ENCODE data around the gene CLIC6. TPM values are rescaled to one million over a fixed set of nuclear protein-coding genes. Genes with fewer than 3 reads are reported as not detected.

CLIC6 gene
- total and polyA plus RNA-seq, 2 of the 4 experiments (the other 2 are of a cell fraction), result not detected

GRCh38 chr21:34726627-34727337 lies 58.0 kb downstream of the CLIC6 start:
- no peak overlapping the region for H3K14ac ChIP-seq (replicated peaks; ENCODE audit: low read depth, low read length)
- no peak overlapping the region for H4K91ac ChIP-seq (ENCODE audit: insufficient read depth, low read depth, low read length)
- H2BK20ac ChIP-seq (ENCODE audit: low read depth, low read length), result no peak overlapping the region
- H3K23ac ChIP-seq (ENCODE audit: low read depth, low read length), result no peak overlapping the region
- no peak overlapping the region for H2BK120ac ChIP-seq (ENCODE audit: low read depth, low read length)
- POLR2A ChIA-PET (ENCODE audit: unreplicated experiment), result no interaction called here
- no peak overlapping the region; the same call in 2 of the 3 replicates for H2BK15ac ChIP-seq (ENCODE audit: low read depth, low read length)
- ATAC-seq (ENCODE audit: low read depth) (peak; percentile 56; the same call in 1 of the 2 replicates), DNase-seq (peak; percentile 43)
- peaks cover 4% of the 10 kb centered on the region; the same call in 1 of the 2 replicates for H3K4me1 ChIP-seq (ENCODE audit: control insufficient read depth, insufficient read depth, low read length)
- no peak overlapping the region for H4K8ac ChIP-seq (ENCODE audit: low read depth in 2 of 2, low read length in 2 of 2)
- CTCF ChIA-PET, result interaction anchor here (1.3 kb wide), 1 partner anchor 19 kb away, joined by 6 read pairs; no protein-coding TSS in a partner anchor
- dilution Hi-C loops (cut with HindIII; ENCODE audit: low sequenced_read_pairs, unreplicated experiment) (no loop called here), in situ Hi-C loops (cut with MboI; ENCODE audit: low sequenced_read_pairs) (loop anchor here (25.0 kb wide), 2 partner anchors 686 to 1211 kb away; no protein-coding TSS in a partner anchor), intact Hi-C loops (cut with micrococcal nuclease) (no loop called here)
- no peaks in the 10 kb centered on the region for H4K20me1 ChIP-seq (ENCODE audit: insufficient read depth, low read length)
- no TSS peak for BruUV-seq (replicated peaks)
- H3K18ac ChIP-seq (ENCODE audit: low read depth, low read length), result no peak overlapping the region
- no peak overlapping the region for H2BK5ac ChIP-seq (ENCODE audit: low read depth, low read length, poor library complexity, severe bottlenecking)
- no peak overlapping the region for H3K4ac ChIP-seq (ENCODE audit: low read depth, low read length)
- no peak overlapping the region for H3K4me3 ChIP-seq (ENCODE audit: insufficient read depth, low read depth, low read length)
- peaks cover 46% of the 10 kb centered on the region for H3K27me3 ChIP-seq (ENCODE audit: control insufficient read depth, insufficient read depth, low read length)
- TF ChIP-seq, protein P1, sequence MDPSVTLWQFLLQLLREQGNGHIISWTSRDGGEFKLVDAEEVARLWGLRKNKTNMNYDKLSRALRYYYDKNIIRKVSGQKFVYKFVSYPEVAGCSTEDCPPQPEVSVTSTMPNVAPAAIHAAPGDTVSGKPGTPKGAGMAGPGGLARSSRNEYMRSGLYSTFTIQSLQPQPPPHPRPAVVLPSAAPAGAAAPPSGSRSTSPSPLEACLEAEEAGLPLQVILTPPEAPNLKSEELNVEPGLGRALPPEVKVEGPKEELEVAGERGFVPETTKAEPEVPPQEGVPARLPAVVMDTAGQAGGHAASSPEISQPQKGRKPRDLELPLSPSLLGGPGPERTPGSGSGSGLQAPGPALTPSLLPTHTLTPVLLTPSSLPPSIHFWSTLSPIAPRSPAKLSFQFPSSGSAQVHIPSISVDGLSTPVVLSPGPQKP (IDR thresholded peaks at IDR 0.05; ENCODE audit: borderline replicate concordance, low read depth, low read length), result no peak
- TF ChIP-seq USF2 (IDR thresholded peaks at IDR 0.05; ENCODE audit: low read depth, low read length) (no peak), CEBPB (IDR thresholded peaks at IDR 0.05; ENCODE audit: low read depth, low read length) (no peak), CHD1 (IDR thresholded peaks at IDR 0.05; ENCODE audit: low read depth, low read length) (no peak), SMC3 (IDR thresholded peaks at IDR 0.05; ENCODE audit: low read depth, low read length) (no peak)
- peaks cover 3% of the 10 kb centered on the region; the same call in 1 of the 2 replicates for H3K9me1 ChIP-seq (ENCODE audit: insufficient read depth, low read length)
- H3K56ac ChIP-seq (ENCODE audit: extremely low read depth, insufficient read depth, low read length), result no peak overlapping the region
- 42% methylated on average over 3 of the region's 5 CpGs; no CpG with 5 or more reads in 1 of the 2 experiments for WGBS, 2 experiments (ENCODE audit: extremely low coverage in 2 of 2, insufficient read length in 1 of 2)
- no peak overlapping the region for H3K4me2 ChIP-seq (ENCODE audit: low read depth, low read length)
- no peaks in the 10 kb centered on the region for H3K79me1 ChIP-seq (ENCODE audit: low read depth in 1 of 2, low read length in 2 of 2)
- no peak overlapping the region for H2AK9ac ChIP-seq (replicated peaks; ENCODE audit: low read depth, low read length, poor library complexity)
- no peaks in the 10 kb centered on the region for H3K9me3 ChIP-seq (ENCODE audit: control insufficient read depth, insufficient read depth, low read length)
- H3K9ac ChIP-seq (ENCODE audit: low read depth, low read length), result no peak overlapping the region
- peak overlapping the region; percentile 21 for H2AFZ ChIP-seq (replicated peaks; ENCODE audit: low read length, poor library complexity)
- H3K36me3 ChIP-seq (ENCODE audit: control insufficient read depth, insufficient read depth, low read length), result no peaks in the 10 kb centered on the region
- no peak overlapping the region for H3K27ac ChIP-seq (ENCODE audit: insufficient read depth, low read length)
- no peak overlapping the region for H4K5ac ChIP-seq (ENCODE audit: low read depth, low read length)
- H2AK5ac ChIP-seq (ENCODE audit: low read depth, low read length), result no peak overlapping the region

Measured in IMR-90 (cell line).